Activated CD8-positive, alpha-beta memory T cell treated with anti-CD3 and anti-CD28 coated beads for 36 hours (primary cell): ENCODE measurements around the gene NAV2. TPM values are rescaled to one million over a fixed set of nuclear protein-coding genes. Genes with fewer than 3 reads are reported as not detected.

Experiments used
- CTCF ChIA-PET: fragments of 350-600 bp; sonication (Branson Sonifier 250); formaldehyde crosslinking; loops from one replicate; lab custom pipeline; 2021; ENCODE audit warnings: antibody characterized with exemption; lab: Charles Lee
- POLR2A ChIA-PET: fragments of 350-600 bp; sonication (Branson Sonifier 250); formaldehyde crosslinking; loops from one replicate; lab custom pipeline; 2021; ENCODE audit warnings: antibody characterized with exemption; lab: Charles Lee
- total RNA-seq, 2 experiments: library from RNA; stranded (reverse); gene quantifications; one replicate each; pipeline ENCODE4 v1.2.3, GENCODE V29; 2021

The NAV2 gene
- total RNA-seq, 2 experiments from 2014 or later, result 0.23 to 0.25 TPM

GRCh38 chr11:19792510-19792909 is 79.9 kb downstream of the NAV2 start:
- CTCF ChIA-PET, result no interaction called here
- POLR2A ChIA-PET, result no interaction called here

- CTCF ChIA-PET, result no interaction called here
- POLR2A ChIA-PET, result no interaction called here
Observed at GRCh38 chr11:19793326-19793725, 80.7 kb downstream of the NAV2 start.

- ChIA-PET POLR2A (no interaction called here), CTCF (no interaction called here)
Observed at GRCh38 chr11:19794161-19794560, 81.5 kb downstream of the NAV2 start.

- POLR2A ChIA-PET, result no interaction called here
- CTCF ChIA-PET, result no interaction called here
Observed at GRCh38 chr11:19795082-19795481, 82.4 kb downstream of the NAV2 start.

- CTCF ChIA-PET, result no interaction called here
- POLR2A ChIA-PET, result no interaction called here
Observed at GRCh38 chr11:19800162-19800561, 87.5 kb downstream of the NAV2 start.

- POLR2A ChIA-PET, result no interaction called here
- CTCF ChIA-PET, result no interaction called here
Observed at GRCh38 chr11:19800714-19801519, 88.3 kb downstream of the NAV2 start.

GRCh38 chr11:19802773-19803293 is 90.2 kb downstream of the NAV2 start:
- ChIA-PET CTCF (no interaction called here), POLR2A (no interaction called here)

GRCh38 chr11:19803506-19803998 is 90.9 kb downstream of the NAV2 start:
- ChIA-PET CTCF (no interaction called here), POLR2A (no interaction called here)

GRCh38 chr11:19805376-19805775 is 92.7 kb downstream of the NAV2 start:
- POLR2A ChIA-PET, result no interaction called here
- CTCF ChIA-PET, result no interaction called here

GRCh38 chr11:19805827-19806226 is 93.2 kb downstream of the NAV2 start:
- ChIA-PET POLR2A (no interaction called here), CTCF (no interaction called here)

- ChIA-PET CTCF (no interaction called here), POLR2A (no interaction called here)
Observed at GRCh38 chr11:19806251-19806650, 93.6 kb downstream of the NAV2 start.

GRCh38 chr11:19808076-19808911 is 95.7 kb downstream of the NAV2 start:
- CTCF ChIA-PET, result interaction anchor here (0.6 kb wide), 1 partner anchor 13 kb away, joined by 8 read pairs; no protein-coding TSS in a partner anchor
- POLR2A ChIA-PET, result no interaction called here

GRCh38 chr11:19810852-19811251 is 98.2 kb downstream of the NAV2 start:
- CTCF ChIA-PET, result no interaction called here
- POLR2A ChIA-PET, result no interaction called here

- CTCF ChIA-PET, result no interaction called here
- POLR2A ChIA-PET, result no interaction called here
Observed at GRCh38 chr11:19811380-19811779, 98.7 kb downstream of the NAV2 start.

- CTCF ChIA-PET, result no interaction called here
Observed at GRCh38 chr11:19812096-19812495, 99.5 kb downstream of the NAV2 start.

GRCh38 chr11:19812710-19813109 is 100.1 kb downstream of the NAV2 start:
- POLR2A ChIA-PET, result no interaction called here
- CTCF ChIA-PET, result no interaction called here

More at GRCh38 chr11:19812096-19812495, 99.5 kb downstream of the NAV2 start:
- POLR2A ChIA-PET, result no interaction called here

- CTCF ChIA-PET, result no interaction called here
- POLR2A ChIA-PET, result no interaction called here
Observed at GRCh38 chr11:19813158-19813879, 100.7 kb downstream of the NAV2 start.

GRCh38 chr11:19814421-19814820 is 101.8 kb downstream of the NAV2 start:
- POLR2A ChIA-PET, result no interaction called here
- CTCF ChIA-PET, result no interaction called here

GRCh38 chr11:19816040-19816439 is 103.4 kb downstream of the NAV2 start:
- CTCF ChIA-PET, result no interaction called here
- POLR2A ChIA-PET, result no interaction called here

GRCh38 chr11:19816817-19817216 is 104.2 kb downstream of the NAV2 start:
- ChIA-PET POLR2A (no interaction called here), CTCF (no interaction called here)
